SK-N-SH (cell line): ENCODE measurements around the gene NYAP1. TPM values are rescaled to one million over a fixed set of nuclear protein-coding genes. Genes with fewer than 3 reads are reported as not detected.

Experiments
- CTCF ChIA-PET: fragments of 300-600, 350-600 bp; formaldehyde crosslinking; extraction: SDS; loops from one replicate; lab custom pipeline; 2021; lab: Yijun Ruan, JAX
- POLR2A ChIA-PET: fragments of 350-600 bp; sonication (Branson Sonifier 250); formaldehyde crosslinking; extraction: SDS; loops from one replicate; lab custom pipeline; 2020; ENCODE audit warnings: antibody characterized with exemption, inconsistent platforms; lab: Yijun Ruan, JAX
- DNase-seq: peaks from one replicate; pipeline ENCODE4 v3.0.0; 2012
- H2AFZ ChIP-seq: fragments of 200-600 bp; sonication (generic); 2 replicates; pipeline ENCODE4 v1.8.1; 2016; ENCODE audit warnings: antibody characterized with exemption, mild to moderate bottlenecking, low read depth
- H3F3A ChIP-seq: fragments of 200-600 bp; sonication (generic); replicated peaks from 2 replicates; pipeline ENCODE3; 2016; ENCODE audit warnings: antibody characterized with exemption, mild to moderate bottlenecking; ENCODE audit not compliant: insufficient read depth
- H3K27ac ChIP-seq, 2 experiments: fragments of 200-500 bp in 1 of 2; fragments of 200-600 bp in 1 of 2; sonication (Bioruptor generic) in 1 of 2; sonication (generic), shearing (Covaris generic) in 1 of 2; 2 replicates each; pipeline versions ENCODE4 v1.5.1 to v1.6.1; 2014 to 2016; ENCODE audit warnings: low read depth in 2 of 2, inconsistent platforms in 1 of 2, low read length in 1 of 2, mild to moderate bottlenecking in 1 of 2, mixed read lengths in 1 of 2
- H3K27me3 ChIP-seq: fragments of 200-600 bp; sonication (generic), shearing (Covaris generic); 2 replicates; pipeline ENCODE4 v1.6.1; 2016; ENCODE audit warnings: mixed run types; ENCODE audit not compliant: insufficient read depth
- H3K36me3 ChIP-seq, 2 experiments: fragments of 200-500 bp in 1 of 2; fragments of 200-600 bp in 1 of 2; sonication (Bioruptor generic) in 1 of 2; sonication (generic) in 1 of 2; replicated peaks in 1 of 2; 2 replicates each; pipeline versions ENCODE3 to v1.5.1; 2014 to 2016; ENCODE audit warnings: low read length in 1 of 2, mild to moderate bottlenecking in 1 of 2; ENCODE audit not compliant: insufficient read depth in 2 of 2, control insufficient read depth in 1 of 2
- H3K4me1 ChIP-seq, 2 experiments: fragments of 200-500 bp in 1 of 2; fragments of 200-600 bp in 1 of 2; sonication (Bioruptor generic) in 1 of 2; sonication (generic), shearing (Covaris generic) in 1 of 2; 2 replicates each; pipeline versions ENCODE4 v1.5.1 to v1.6.1; 2014 to 2016; ENCODE audit warnings: low read depth in 1 of 2, low read length in 1 of 2, mixed run types in 1 of 2; ENCODE audit not compliant: insufficient read depth in 2 of 2, control insufficient read depth in 1 of 2
- H3K4me2 ChIP-seq: fragments of 200-600 bp; sonication (generic), shearing (Covaris generic); 2 replicates; pipeline ENCODE4 v1.6.1; 2017; ENCODE audit warnings: mixed run types
- H3K4me3 ChIP-seq, 2 experiments: fragments of 200-500 bp in 1 of 2; fragments of 200-600 bp in 1 of 2; sonication (Bioruptor generic) in 1 of 2; sonication (generic), shearing (Covaris generic) in 1 of 2; 2 replicates each; pipeline versions ENCODE4 v1.5.1 to v1.8.1; 2014 to 2016; ENCODE audit warnings: low read depth in 2 of 2, inconsistent platforms in 1 of 2, low read length in 1 of 2, mild to moderate bottlenecking in 1 of 2, mixed read lengths in 1 of 2, moderate library complexity in 1 of 2
- H3K79me2 ChIP-seq: fragments of 200-600 bp; sonication (generic); 2 replicates; pipeline ENCODE4 v1.8.1; 2017; ENCODE audit warnings: mild to moderate bottlenecking; ENCODE audit not compliant: insufficient read depth
- H3K9ac ChIP-seq: fragments of 200-600 bp; sonication (generic); 2 replicates; pipeline ENCODE4 v1.6.1; 2017; ENCODE audit warnings: mixed run types
- H3K9me2 ChIP-seq: fragments of 200-600 bp; sonication (generic); 2 replicates; pipeline ENCODE4 v1.6.1; 2017; ENCODE audit warnings: mixed run types
- H3K9me3 ChIP-seq: fragments of 200-600 bp; sonication (generic); 2 replicates; pipeline ENCODE4 v1.6.1; 2017; ENCODE audit warnings: mixed run types, mild to moderate bottlenecking, moderate library complexity
- H4K20me1 ChIP-seq: fragments of 200-600 bp; sonication (generic); 2 replicates; pipeline ENCODE4 v1.6.1; 2017; ENCODE audit warnings: mild to moderate bottlenecking, mixed run types; ENCODE audit not compliant: insufficient read depth
- ELF1 ChIP-seq: IDR thresholded peaks from 2 replicates; pipeline ENCODE4 v1.4.0; 2012
- EZH2phosphoT487 ChIP-seq: fragments of 200-600 bp; sonication (generic); IDR thresholded peaks from 2 replicates; pipeline ENCODE4 v1.6.1; 2017; ENCODE audit warnings: low read depth, mixed run types, mild to moderate bottlenecking, antibody characterized with exemption, moderate library complexity, borderline replicate concordance
- FOXM1 ChIP-seq: IDR thresholded peaks from 2 replicates; pipeline ENCODE4 v1.4.0; 2012; ENCODE audit warnings: low read depth, mild to moderate bottlenecking
- GABPA ChIP-seq: IDR thresholded peaks from 2 replicates; pipeline ENCODE4 v1.4.0; 2012; ENCODE audit warnings: low read depth, mild to moderate bottlenecking
- GATA2 ChIP-seq: sonication (generic); formaldehyde crosslinking; IDR thresholded peaks from 2 replicates; pipeline ENCODE4 v1.5.0; 2020; ENCODE audit warnings: mild to moderate bottlenecking, missing genetic modification reagents
- MXI1 ChIP-seq: IDR thresholded peaks from 2 replicates; pipeline ENCODE4 v1.6.1; 2012; ENCODE audit warnings: mild to moderate bottlenecking, low read depth, low read length, improper control_type of control experiment
- NFIC ChIP-seq: IDR thresholded peaks from 2 replicates; pipeline ENCODE4 v1.4.0; 2012; ENCODE audit warnings: borderline replicate concordance
- NRF1 ChIP-seq: IDR thresholded peaks from 2 replicates; pipeline ENCODE4 v1.6.1; 2012; ENCODE audit warnings: low read depth, mild to moderate bottlenecking, low read length
- PBX3 ChIP-seq: IDR thresholded peaks from 2 replicates; pipeline ENCODE4; 2012
- RAD21 ChIP-seq: IDR thresholded peaks from 2 replicates; pipeline ENCODE4 v1.6.1; 2012; ENCODE audit warnings: mild to moderate bottlenecking, low read length
- RCOR1 ChIP-seq: fragments of 150-350 bp; IDR thresholded peaks from 2 replicates; pipeline ENCODE4 v1.6.1; 2017; ENCODE audit warnings: antibody characterized with exemption, low read length
- REST ChIP-seq: IDR thresholded peaks from 2 replicates; pipeline ENCODE4 v1.6.1; 2012; ENCODE audit warnings: mild to moderate bottlenecking, low read depth, low read length, moderate library complexity
- RFX5 ChIP-seq: IDR thresholded peaks from 2 replicates; pipeline ENCODE4 v1.6.1; 2012; ENCODE audit warnings: mild to moderate bottlenecking, improper control_type of control experiment, low read length
- RXRA ChIP-seq: IDR thresholded peaks from 2 replicates; pipeline ENCODE4 v1.4.0; 2012; ENCODE audit warnings: low read depth, mild to moderate bottlenecking, borderline replicate concordance
- SIN3A ChIP-seq: IDR thresholded peaks from 2 replicates; pipeline ENCODE4 v1.6.1; 2012; ENCODE audit warnings: low read depth, mild to moderate bottlenecking, low read length, moderate library complexity, borderline replicate concordance
- SMC3 ChIP-seq: IDR thresholded peaks from 2 replicates; pipeline ENCODE4 v1.6.1; 2012; ENCODE audit warnings: low read depth, low read length, improper control_type of control experiment
- TCF12 ChIP-seq: IDR thresholded peaks from 2 replicates; pipeline ENCODE4 v1.4.0; 2012
- TEAD4 ChIP-seq: IDR thresholded peaks from 2 replicates; pipeline ENCODE4 v1.4.0; 2012; ENCODE audit warnings: mild to moderate bottlenecking, borderline replicate concordance; ENCODE audit not compliant: insufficient read depth
- YY1 ChIP-seq: IDR thresholded peaks from 2 replicates; pipeline ENCODE4 v1.4.0; 2012; ENCODE audit warnings: low read depth, mild to moderate bottlenecking
- WGBS: methylation state at CpG from one replicate; pipeline ENCODE4 v1.1.6; 2017; ENCODE audit warnings: low lambda C conversion rate; 5-methylcytosine and 5-hydroxymethylcytosine counted together
- polyA plus RNA-seq, 3 experiments: library from polyadenylated mRNA; depleted of rRNA; stranded (reverse); fragments of >200 nt; gene quantifications; 2 replicates each; pipeline ENCODE4 v1.2.3, GENCODE V29; 2012
- TF ChIP-seq, protein P1 (sequence below): IDR thresholded peaks from 2 replicates; pipeline ENCODE4 v1.4.0; 2012; ENCODE audit warnings: low read depth
- TF ChIP-seq, protein P2 (sequence below): IDR thresholded peaks from 2 replicates; pipeline ENCODE4 v1.4.0; 2012; ENCODE audit warnings: low read depth, borderline replicate concordance

The NYAP1 gene
- polyA plus RNA-seq, 1 of the 3 experiments (the other 2 are of a cell fraction), result 6.0 TPM

DNA sequence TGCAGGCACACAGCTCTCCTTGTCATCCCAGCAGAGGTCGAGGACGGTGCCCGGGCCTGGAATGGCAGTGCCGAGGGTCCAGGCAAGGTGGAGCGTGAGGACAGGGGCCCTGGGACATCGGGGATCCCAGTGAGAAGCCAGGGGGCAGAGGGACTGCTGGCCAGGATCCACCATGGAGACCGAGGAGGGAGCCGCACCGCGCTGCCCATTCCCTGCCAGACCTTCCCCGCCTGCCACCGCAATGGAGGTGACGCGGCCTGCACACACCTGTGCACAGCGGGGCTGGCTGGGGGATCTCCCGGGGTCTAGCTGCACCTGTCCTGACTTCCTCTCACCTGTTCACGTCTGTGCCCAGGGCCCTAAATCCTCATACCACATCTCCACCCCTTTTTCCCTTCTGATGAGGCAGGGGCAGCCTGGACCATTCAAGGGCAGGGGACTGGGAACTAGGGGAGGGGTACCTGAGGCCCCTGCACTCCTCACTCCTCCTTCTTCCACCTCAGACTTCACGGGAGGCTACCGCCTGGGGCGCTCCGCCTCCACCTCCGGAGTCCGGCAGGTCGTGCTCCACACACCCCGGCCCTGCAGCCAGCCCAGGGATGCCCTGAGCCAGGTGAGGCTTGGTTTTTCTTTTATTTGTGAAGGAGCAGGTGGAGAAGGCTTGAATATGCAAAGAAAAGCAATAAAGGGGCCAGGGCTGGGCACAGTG, 6.9 kb downstream of the NYAP1 start:
- Histone ChIP-seq H3K4me2 (no peak overlapping the region; the same call in 1 of the 2 replicates), H3K27me3 (no peaks in the 10 kb centered on the region), H3K9ac (no peak overlapping the region), H3K27ac (peak overlapping the region in 1 of 2 experiments; percentile 73; a peak in 1 of 4 replicates), H3K9me3 (no peaks in the 10 kb centered on the region), H4K20me1 (no peaks in the 10 kb centered on the region), H3K4me3 (no peak overlapping the region), H3K36me3 (peaks cover 0 to 6% of the 10 kb centered on the region in 2 experiments), H2AFZ (no peak overlapping the region), H3K4me1 (peaks cover 3 to 24% of the 10 kb centered on the region in 2 experiments; a peak in 2 of 4 replicates), H3F3A (no peaks in the 10 kb centered on the region), H3K79me2 (no peaks in the 10 kb centered on the region), H3K9me2 (no peaks in the 10 kb centered on the region)
- TF ChIP-seq, protein P1, sequence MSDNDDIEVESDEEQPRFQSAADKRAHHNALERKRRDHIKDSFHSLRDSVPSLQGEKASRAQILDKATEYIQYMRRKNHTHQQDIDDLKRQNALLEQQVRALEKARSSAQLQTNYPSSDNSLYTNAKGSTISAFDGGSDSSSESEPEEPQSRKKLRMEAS, result no peak
- TF ChIP-seq, protein P2, sequence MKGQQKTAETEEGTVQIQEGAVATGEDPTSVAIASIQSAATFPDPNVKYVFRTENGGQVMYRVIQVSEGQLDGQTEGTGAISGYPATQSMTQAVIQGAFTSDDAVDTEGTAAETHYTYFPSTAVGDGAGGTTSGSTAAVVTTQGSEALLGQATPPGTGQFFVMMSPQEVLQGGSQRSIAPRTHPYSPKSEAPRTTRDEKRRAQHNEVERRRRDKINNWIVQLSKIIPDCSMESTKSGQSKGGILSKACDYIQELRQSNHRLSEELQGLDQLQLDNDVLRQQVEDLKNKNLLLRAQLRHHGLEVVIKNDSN, result no peak
- TF ChIP-seq RFX5 (no peak), YY1 (no peak)
- ChIA-PET POLR2A (interaction anchor here (0.6 to 1.8 kb wide), 10 partner anchors 11 to 112 kb away, joined by 3 to 8 read pairs (median 4); partner anchors contain the start of genes AGFG2, MEPCE and PPP1R35), CTCF (interaction anchor here (1.3 to 11.1 kb wide), 9 partner anchors 22 to 202 kb away, joined by 4 to 151 read pairs (median 5); no protein-coding TSS in a partner anchor)
- DNase-seq, result peak; percentile 29
- WGBS, result 93% methylated on average over 14 of the region's 25 CpGs

DNA sequence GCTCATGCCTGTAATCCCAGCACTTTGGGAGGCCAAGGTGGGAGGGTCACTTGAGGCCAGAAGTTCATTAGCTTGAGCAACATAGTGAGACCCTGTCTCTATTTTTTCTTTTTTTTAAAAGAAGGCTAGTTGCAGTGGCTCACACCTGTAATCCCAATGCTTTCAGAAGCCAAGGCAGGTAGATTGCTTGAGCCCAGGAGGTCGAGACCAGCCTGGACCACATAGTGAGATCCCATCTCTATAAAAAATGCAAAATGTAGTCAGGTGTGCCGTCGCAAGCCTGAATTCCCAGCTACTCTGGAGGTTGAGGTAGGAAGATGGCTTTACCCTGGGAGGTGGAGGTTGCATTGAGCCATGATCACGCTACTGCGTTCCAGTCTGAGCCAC, 7.5 kb downstream of the NYAP1 start:
- Histone ChIP-seq H3K4me3 (no peak overlapping the region), H3K27me3 (no peaks in the 10 kb centered on the region), H3K36me3 (peaks cover 0 to 6% of the 10 kb centered on the region in 2 experiments), H4K20me1 (no peaks in the 10 kb centered on the region), H3K27ac (no peak overlapping the region), H3K4me2 (no peak overlapping the region), H3K9me2 (no peaks in the 10 kb centered on the region), H3K9ac (no peak overlapping the region), H3K4me1 (peaks cover 3 to 18% of the 10 kb centered on the region in 2 experiments; a peak in 2 of 4 replicates), H3F3A (no peaks in the 10 kb centered on the region), H2AFZ (no peak overlapping the region), H3K9me3 (no peaks in the 10 kb centered on the region), H3K79me2 (no peaks in the 10 kb centered on the region)
- no peak for DNase-seq
- TF ChIP-seq REST, result no peak
- TF ChIP-seq RXRA, result no peak
- no peak for TF ChIP-seq PBX3
- TF ChIP-seq TEAD4, result no peak
- no peak for TF ChIP-seq YY1
- no peak for TF ChIP-seq NRF1
- no peak for TF ChIP-seq TCF12
- TF ChIP-seq, protein P2, result no peak
- TF ChIP-seq MXI1, result no peak
- no peak for TF ChIP-seq ELF1
- no peak for TF ChIP-seq GABPA
- no peak for TF ChIP-seq RCOR1
- TF ChIP-seq SIN3A, result no peak
- no peak for TF ChIP-seq NFIC
- TF ChIP-seq RFX5, result no peak
- no peak for TF ChIP-seq SMC3
- no peak for TF ChIP-seq RAD21
- no peak for TF ChIP-seq FOXM1
- TF ChIP-seq GATA2 (CRISPR knock-in tag), result no peak
- TF ChIP-seq EZH2phosphoT487, result no peak
- ChIA-PET POLR2A (no interaction called here), CTCF (interaction anchor here (1.0 to 11.1 kb wide), 4 partner anchors 8 to 70 kb away, joined by 3 to 151 read pairs (median 6); no protein-coding TSS in a partner anchor)
- WGBS, result 97% methylated on average over 5 of the region's 5 CpGs
